HepG2 (cell line): ENCODE measurements around the gene GTF2H3. TPM values are rescaled to one million over a fixed set of nuclear protein-coding genes. Genes with fewer than 3 reads are reported as not detected.

Experiments
- BRF2 ChIP-seq: sonication (generic); formaldehyde crosslinking; IDR thresholded peaks from 2 replicates; pipeline ENCODE4 v1.8.1; 2022; ENCODE audit warnings: mild to moderate bottlenecking, missing genetic modification reagents
- CCDC6 ChIP-seq: sonication (generic); formaldehyde crosslinking; IDR thresholded peaks from 2 replicates; pipeline ENCODE4 v1.8.1; 2022; ENCODE audit warnings: mild to moderate bottlenecking, missing genetic modification reagents, moderate library complexity
- ETV6 ChIP-seq: sonication (generic); formaldehyde crosslinking; conservative IDR thresholded peaks from 2 replicates; pipeline ENCODE4 v1.4.0; 2020; ENCODE audit warnings: missing genetic modification reagents
- HCFC1 ChIP-seq: fragments of 150-350 bp; IDR thresholded peaks from 2 replicates; pipeline ENCODE4 v1.6.1; 2014; ENCODE audit warnings: low read depth, low read length
- HOXA7 ChIP-seq: sonication (generic); formaldehyde crosslinking; IDR thresholded peaks from 2 replicates; pipeline ENCODE4 v1.8.1; 2022; ENCODE audit warnings: mild to moderate bottlenecking, missing genetic modification reagents, moderate library complexity
- KMT2A ChIP-seq: sonication (generic); formaldehyde crosslinking; IDR thresholded peaks from 2 replicates; pipeline ENCODE4 v1.4.0; 2020; ENCODE audit warnings: missing genetic modification reagents
- MYC ChIP-seq: sonication (generic); formaldehyde crosslinking; IDR thresholded peaks from 2 replicates; pipeline ENCODE4 v1.9.0; 2021; ENCODE audit warnings: missing genetic modification reagents, borderline replicate concordance
- RAD21 ChIP-seq: fragments of 450-650 bp; formaldehyde crosslinking; IDR thresholded peaks from 2 replicates; pipeline ENCODE4 v1.5.0; 2020; ENCODE audit warnings: mild to moderate bottlenecking
- RFX5 ChIP-seq: IDR thresholded peaks from 2 replicates; pipeline ENCODE4 v1.6.1; 2011; ENCODE audit warnings: low read depth, low read length, improper control_type of control experiment
- SCMH1 ChIP-seq: sonication (generic); formaldehyde crosslinking; IDR thresholded peaks from 2 replicates; pipeline ENCODE4 v1.9.0; 2021; ENCODE audit warnings: missing genetic modification reagents, mild to moderate bottlenecking, borderline replicate concordance
- SPEN ChIP-seq: sonication (generic); formaldehyde crosslinking; IDR thresholded peaks from 2 replicates; pipeline ENCODE4 v1.5.1; 2020; ENCODE audit warnings: low read depth, mild to moderate bottlenecking, missing genetic modification reagents
- STAG1 ChIP-seq: sonication (generic); formaldehyde crosslinking; IDR thresholded peaks from 2 replicates; pipeline ENCODE4 v1.4.0; 2020; ENCODE audit warnings: missing genetic modification reagents
- TSC22D2 ChIP-seq: sonication (generic); formaldehyde crosslinking; IDR thresholded peaks from 2 replicates; pipeline ENCODE4 v1.5.1; 2020; ENCODE audit warnings: missing genetic modification reagents, mild to moderate bottlenecking, borderline replicate concordance
- ZBTB7B ChIP-seq: sonication (generic); formaldehyde crosslinking; IDR thresholded peaks from 2 replicates; pipeline ENCODE4 v1.4.0; 2020; ENCODE audit warnings: missing genetic modification reagents
- ZFP1 ChIP-seq: IDR thresholded peaks from 2 replicates; pipeline ENCODE4 v1.6.1; 2016
- ZFP36L1 ChIP-seq: sonication (generic); formaldehyde crosslinking; IDR thresholded peaks from 2 replicates; pipeline ENCODE4 v1.8.0; 2022; ENCODE audit warnings: mild to moderate bottlenecking, missing genetic modification reagents, moderate library complexity
- ZKSCAN5 ChIP-seq: sonication (generic); formaldehyde crosslinking; IDR thresholded peaks from 2 replicates; pipeline ENCODE4 v1.5.1; 2020; ENCODE audit warnings: mild to moderate bottlenecking, missing genetic modification reagents
- ZNF138 ChIP-seq: sonication (generic); formaldehyde crosslinking; IDR thresholded peaks from 2 replicates; pipeline ENCODE4 v1.5.0; 2020; ENCODE audit warnings: mild to moderate bottlenecking, low read depth, missing genetic modification reagents
- ZNF414 ChIP-seq: sonication (generic); formaldehyde crosslinking; IDR thresholded peaks from 2 replicates; pipeline ENCODE4 v1.5.0; 2020; ENCODE audit warnings: missing genetic modification reagents
- ZNF782 ChIP-seq: sonication (generic); formaldehyde crosslinking; IDR thresholded peaks from 2 replicates; pipeline ENCODE4 v1.4.0; 2020; ENCODE audit warnings: missing genetic modification reagents, mild to moderate bottlenecking, borderline replicate concordance
- polyA plus RNA-seq, 8 experiments: library from polyadenylated mRNA; depleted of rRNA in 3 of 8; stranded (reverse) in 7 of 8; unstranded in 1 of 8; fragments of >200 nt; fragmentation: Illumina TruSeq in 4 of 8; extraction: Trizol in 4 of 8; gene quantifications; 2 replicates each; pipeline versions ENCODE4 v1.2.1 to v1.2.3, GENCODE V29; 2011 to 2016; ENCODE audit warnings: low read depth in 4 of 8, missing spikeins in 1 of 8, mixed read lengths in 1 of 8; ENCODE audit not compliant: insufficient read depth in 1 of 8
- total RNA-seq, 5 experiments: library from RNA; depleted of rRNA; stranded (reverse); fragments of >200 nt; fragmentation: Illumina TruSeq; extraction: Trizol; gene quantifications; 2 replicates each; pipeline ENCODE4 v1.2.3, GENCODE V29; 2016; ENCODE audit warnings: low read depth in 1 of 5
- TF ChIP-seq, protein P1 (sequence below): sonication (generic); formaldehyde crosslinking; IDR thresholded peaks from 2 replicates; pipeline ENCODE4 v1.4.0; 2020; ENCODE audit warnings: missing genetic modification reagents, mild to moderate bottlenecking, borderline replicate concordance
- TF ChIP-seq, protein P2 (sequence below): sonication (generic); formaldehyde crosslinking; IDR thresholded peaks from 2 replicates; pipeline ENCODE4 v1.9.0; 2021; ENCODE audit warnings: missing genetic modification reagents, borderline replicate concordance
- TF ChIP-seq, protein P3 (sequence below): sonication (generic); formaldehyde crosslinking; IDR thresholded peaks from 2 replicates; pipeline ENCODE4 v1.5.0; 2020; ENCODE audit warnings: missing genetic modification reagents, mild to moderate bottlenecking, borderline replicate concordance

Gene GTF2H3
- total and polyA plus RNA-seq, 2 of the 13 experiments (the other 11 are each of a cell fraction or from before 2014, with no cell fraction given), result 35.8 to 58.8 TPM

- TF ChIP-seq ZNF138 (CRISPR knock-in tag) (0 out of 2 replicates have a peak, but pooled peaks have one; percentile 68), ZKSCAN5 (CRISPR knock-in tag) (no peak), ETV6 (CRISPR knock-in tag) (peak; percentile 96), SCMH1 (CRISPR knock-in tag) (no peak), STAG1 (CRISPR knock-in tag) (peak; percentile 35), BRF2 (CRISPR knock-in tag) (peak; percentile 78; the same call in 1 of the 2 replicates), ZNF782 (peak; percentile 71; the same call in 1 of the 2 replicates), ZFP36L1 (peak; percentile 66; the same call in 1 of the 2 replicates), CCDC6 (no peak; the same call in 1 of the 2 replicates), HOXA7 (no peak), MYC (CRISPR knock-in tag) (peak; percentile 97), ZFP1 (CRISPR knock-in tag) (no peak), ZNF414 (CRISPR knock-in tag) (peak; percentile 97), SPEN (CRISPR knock-in tag) (peak; percentile 99), HCFC1 (peak; percentile 95), RAD21 (CRISPR knock-in tag) (peak; percentile 46), ZBTB7B (CRISPR knock-in tag) (peak; percentile 71), TSC22D2 (CRISPR knock-in tag) (0 out of 2 replicates have a peak, but pooled peaks have one; percentile 85), KMT2A (peak; percentile 94), RFX5 (peak; percentile 69)
- TF ChIP-seq, protein P1, sequence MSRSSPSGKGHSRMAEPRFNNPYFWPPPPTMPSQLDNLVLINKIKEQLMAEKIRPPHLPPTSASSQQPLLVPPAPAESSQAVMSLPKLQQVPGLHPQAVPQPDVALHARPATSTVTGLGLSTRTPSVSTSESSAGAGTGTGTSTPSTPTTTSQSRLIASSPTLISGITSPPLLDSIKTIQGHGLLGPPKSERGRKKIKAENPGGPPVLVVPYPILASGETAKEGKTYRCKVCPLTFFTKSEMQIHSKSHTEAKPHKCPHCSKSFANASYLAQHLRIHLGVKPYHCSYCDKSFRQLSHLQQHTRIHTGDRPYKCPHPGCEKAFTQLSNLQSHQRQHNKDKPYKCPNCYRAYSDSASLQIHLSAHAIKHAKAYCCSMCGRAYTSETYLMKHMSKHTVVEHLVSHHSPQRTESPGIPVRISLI (CRISPR knock-in tag), result no peak; the same call in 1 of the 2 replicates
- TF ChIP-seq, protein P2, sequence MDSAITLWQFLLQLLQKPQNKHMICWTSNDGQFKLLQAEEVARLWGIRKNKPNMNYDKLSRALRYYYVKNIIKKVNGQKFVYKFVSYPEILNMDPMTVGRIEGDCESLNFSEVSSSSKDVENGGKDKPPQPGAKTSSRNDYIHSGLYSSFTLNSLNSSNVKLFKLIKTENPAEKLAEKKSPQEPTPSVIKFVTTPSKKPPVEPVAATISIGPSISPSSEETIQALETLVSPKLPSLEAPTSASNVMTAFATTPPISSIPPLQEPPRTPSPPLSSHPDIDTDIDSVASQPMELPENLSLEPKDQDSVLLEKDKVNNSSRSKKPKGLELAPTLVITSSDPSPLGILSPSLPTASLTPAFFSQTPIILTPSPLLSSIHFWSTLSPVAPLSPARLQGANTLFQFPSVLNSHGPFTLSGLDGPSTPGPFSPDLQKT, result peak; percentile 94; the same call in 1 of the 2 replicates
- TF ChIP-seq, protein P3, sequence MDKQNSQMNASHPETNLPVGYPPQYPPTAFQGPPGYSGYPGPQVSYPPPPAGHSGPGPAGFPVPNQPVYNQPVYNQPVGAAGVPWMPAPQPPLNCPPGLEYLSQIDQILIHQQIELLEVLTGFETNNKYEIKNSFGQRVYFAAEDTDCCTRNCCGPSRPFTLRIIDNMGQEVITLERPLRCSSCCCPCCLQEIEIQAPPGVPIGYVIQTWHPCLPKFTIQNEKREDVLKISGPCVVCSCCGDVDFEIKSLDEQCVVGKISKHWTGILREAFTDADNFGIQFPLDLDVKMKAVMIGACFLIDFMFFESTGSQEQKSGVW, result no peak; the same call in 1 of the 2 replicates
Measured at GRCh38 chr12:123633379-123634141, at the start of gene GTF2H3, which contains the start of gene EIF2B1 (continued).
